GM12878 (cell line): ENCODE results near the gene LCN1. TPM values are rescaled to one million over a fixed set of nuclear protein-coding genes. Genes with fewer than 3 reads are reported as not detected.
A peak's percentile ranks its signal among the peaks of the same experiment; 100 is the strongest.

Experiments
- ATAC-seq: fragments of 200-7000 bp; cut with Tn5 transposase; 3 replicates; pipeline ENCODE4 v1.9.1; 2020; ENCODE audit warnings: mild to moderate bottlenecking, moderate library complexity
- BruUV-seq: library from RNA; stranded (reverse); fragments of 400-500 nt; replicated peaks from 2 replicates; lab custom pipeline; 2021; lab: Mats Ljungman, UMichigan
- CTCF ChIA-PET: fragments of 300-600 bp; sonication (Branson Sonifier 250); formaldehyde crosslinking; extraction: SDS; loops from one replicate; lab custom pipeline; 2021; ENCODE audit warnings: inconsistent platforms; lab: Yijun Ruan, JAX
- POLR2A ChIA-PET: fragments of 350-600 bp; formaldehyde crosslinking; extraction: SDS; loops from one replicate; lab custom pipeline; 2021; ENCODE audit warnings: inconsistent platforms; lab: Charles Lee
- RAD21 ChIA-PET: fragments of 300-600 bp; sonication (Branson Sonifier 250); formaldehyde crosslinking; loops from one replicate; lab custom pipeline; 2023; ENCODE audit warnings: antibody characterized with exemption; ENCODE audit not compliant: unreplicated experiment; lab: Charles Lee
- SMC1A ChIA-PET: fragments of 300-600 bp; sonication (Branson Sonifier 250); formaldehyde crosslinking; loops from one replicate; lab custom pipeline; 2023; ENCODE audit not compliant: unreplicated experiment, uncharacterized antibody; lab: Charles Lee
- DNase-seq: peaks from one replicate; pipeline ENCODE4 v3.0.0-alpha.2; 2011; ENCODE audit warnings: low read depth, low spot score
- FAIRE-seq: peaks from 3 replicates; lab custom pipeline; 2011; peaks lifted over from hg19 to GRCh38; lab: Jason Lieb, UNC
- H2AFZ ChIP-seq: 2 replicates; pipeline ENCODE4 v1.6.0; 2011; ENCODE audit warnings: low read depth, low read length, control low read depth; ENCODE audit not compliant: control insufficient read depth
- H3K27ac ChIP-seq: 2 replicates; pipeline ENCODE4 v1.5.1; 2011; ENCODE audit warnings: control low read depth; ENCODE audit not compliant: control insufficient read depth, insufficient read depth
- H3K27me3 ChIP-seq, 2 experiments: replicated peaks in 1 of 2; 2 replicates each; pipeline versions ENCODE4 v1.6.0 to v1.6.1; 2011; ENCODE audit warnings: low read length in 1 of 2; ENCODE audit not compliant: control insufficient read depth in 2 of 2, insufficient read depth in 2 of 2
- H3K36me3 ChIP-seq, 2 experiments: 2 replicates each; pipeline ENCODE4 v1.5.1; 2011; ENCODE audit warnings: low read length in 1 of 2; ENCODE audit not compliant: control insufficient read depth in 2 of 2, insufficient read depth in 2 of 2
- H3K4me1 ChIP-seq: 2 replicates; pipeline ENCODE4 v1.6.1; 2011; ENCODE audit warnings: mild to moderate bottlenecking, low read length, moderate library complexity, mixed read lengths; ENCODE audit not compliant: control insufficient read depth, insufficient read depth
- H3K4me2 ChIP-seq: 2 replicates; pipeline ENCODE4 v1.6.0; 2011; ENCODE audit warnings: control low read depth; ENCODE audit not compliant: control insufficient read depth, insufficient read depth
- H3K4me3 ChIP-seq: fragments of 200-600 bp; sonication (generic); 2 replicates; pipeline ENCODE4 v1.5.1; 2016
- H3K79me2 ChIP-seq: 2 replicates; pipeline ENCODE4 v1.6.0; 2011; ENCODE audit warnings: low read length; ENCODE audit not compliant: control insufficient read depth, insufficient read depth
- H3K9ac ChIP-seq: 2 replicates; pipeline ENCODE4 v1.8.0; 2011; ENCODE audit warnings: low read length, control low read depth, mixed read lengths; ENCODE audit not compliant: control insufficient read depth, insufficient read depth
- H3K9me3 ChIP-seq: replicated peaks from 3 replicates; pipeline ENCODE4 v1.5.1; 2011; ENCODE audit warnings: mild to moderate bottlenecking, low read length; ENCODE audit not compliant: control insufficient read depth, insufficient read depth
- H4K20me1 ChIP-seq: 2 replicates; pipeline ENCODE4 v1.6.0; 2011; ENCODE audit not compliant: control insufficient read depth, insufficient read depth
- ASH2L ChIP-seq: fragments of 300-600, 200-600 bp; sonication (generic); IDR thresholded peaks from 2 replicates; pipeline ENCODE4 v1.6.1; 2017; ENCODE audit warnings: low read depth, mild to moderate bottlenecking, borderline replicate concordance
- ATF3 ChIP-seq: IDR thresholded peaks from 2 replicates; pipeline ENCODE4 v1.6.1; 2011; ENCODE audit warnings: low read depth, mild to moderate bottlenecking, low read length, moderate library complexity, borderline replicate concordance; ENCODE audit errors: extremely low read depth
- CBX5 ChIP-seq: sonication (generic); IDR thresholded peaks from 2 replicates; pipeline ENCODE4 v1.6.1; 2016; ENCODE audit warnings: low read depth, moderate library complexity, mild to moderate bottlenecking, inconsistent platforms
- CHD2 ChIP-seq: IDR thresholded peaks from 2 replicates; pipeline ENCODE4 v1.6.1; 2011; ENCODE audit warnings: low read depth, low read length, improper control_type of control experiment, borderline replicate concordance
- CREB1 ChIP-seq: IDR thresholded peaks from 2 replicates; pipeline ENCODE4 v1.6.1; 2012; ENCODE audit warnings: low read depth, mild to moderate bottlenecking, inconsistent platforms
- CTCF ChIP-seq, 3 experiments: IDR thresholded peaks in 2 of 3; conservative IDR thresholded peaks in 1 of 3; 2 replicates each; pipeline ENCODE4 v1.5.1; 2011; ENCODE audit warnings: low read depth in 3 of 3, low read length in 3 of 3, mild to moderate bottlenecking in 3 of 3, control low read depth in 2 of 3, moderate library complexity in 2 of 3, inconsistent platforms in 1 of 3, mixed read lengths in 1 of 3; ENCODE audit not compliant: control insufficient read depth in 2 of 3, insufficient read depth in 1 of 3; ENCODE audit errors: extremely low read depth in 1 of 3
- EGR1 ChIP-seq, 2 experiments: IDR thresholded peaks; 1 replicate in 1 of 2; 2 replicates in 1 of 2; pipeline ENCODE4 v1.6.1; 2011 to 2012; ENCODE audit warnings: low read depth in 2 of 2, low read length in 2 of 2, borderline replicate concordance in 1 of 2, mild to moderate bottlenecking in 1 of 2, moderate library complexity in 1 of 2
- GATAD2B ChIP-seq: fragments of 450-650 bp; conservative IDR thresholded peaks from 2 replicates; pipeline ENCODE4 v1.6.1; 2017; ENCODE audit warnings: low read depth, mild to moderate bottlenecking, moderate library complexity
- HCFC1 ChIP-seq: fragments of 150-350 bp; IDR thresholded peaks from 2 replicates; pipeline ENCODE4 v1.6.1; 2014; ENCODE audit warnings: low read length
- JUND ChIP-seq: IDR thresholded peaks from 2 replicates; pipeline ENCODE4 v1.6.1; 2012; ENCODE audit warnings: low read depth, mild to moderate bottlenecking, low read length, improper control_type of control experiment, moderate library complexity
- LARP7 ChIP-seq: fragments of 450-650 bp; IDR thresholded peaks from 2 replicates; pipeline ENCODE4 v1.6.1; 2017; ENCODE audit warnings: mild to moderate bottlenecking
- MTA2 ChIP-seq: fragments of 450-650 bp; IDR thresholded peaks from 2 replicates; pipeline ENCODE4 v1.6.1; 2016; ENCODE audit warnings: low read depth, mild to moderate bottlenecking, moderate library complexity
- MYC ChIP-seq: IDR thresholded peaks from 2 replicates; pipeline ENCODE4 v1.6.1; 2011; ENCODE audit warnings: mild to moderate bottlenecking, low read length, moderate library complexity, inconsistent platforms; ENCODE audit not compliant: insufficient read depth, insufficient replicate concordance, insufficient read length, severe bottlenecking
- NR2C1 ChIP-seq: fragments of 450-650 bp; IDR thresholded peaks from 2 replicates; pipeline ENCODE4 v1.6.1; 2017; ENCODE audit warnings: antibody characterized with exemption, mild to moderate bottlenecking, moderate library complexity
- POLR2A ChIP-seq: IDR thresholded peaks from 2 replicates; pipeline ENCODE4 v1.6.1; 2011; ENCODE audit warnings: low read depth, mild to moderate bottlenecking, low read length
- SMAD5 ChIP-seq: IDR thresholded peaks from 2 replicates; pipeline ENCODE4 v1.6.1; 2016; ENCODE audit warnings: antibody characterized with exemption, low read depth
- SRF ChIP-seq, 2 experiments: IDR thresholded peaks; 2 replicates each; pipeline ENCODE4 v1.6.1; 2011; ENCODE audit warnings: low read depth in 2 of 2, low read length in 2 of 2, mild to moderate bottlenecking in 1 of 2, moderate library complexity in 1 of 2
- ZBTB4 ChIP-seq: fragments of 450-650 bp; formaldehyde crosslinking; IDR thresholded peaks from 2 replicates; pipeline ENCODE4 v1.4.0; 2022; ENCODE audit warnings: mild to moderate bottlenecking, moderate library complexity
- WGBS: methylation state at CpG from one replicate; pipeline ENCODE4 v1.1.6; 2016; ENCODE audit warnings: low lambda C conversion rate; ENCODE audit not compliant: insufficient replicate concordance, insufficient coverage; ENCODE audit errors: missing lambda C conversion rate; 5-methylcytosine and 5-hydroxymethylcytosine counted together
- in situ Hi-C: fragments of 300-500 bp; cut with MboI; formaldehyde crosslinking; loops from 9 replicates; pipeline ENCODE4 v1.14.3; 2018; ENCODE audit warnings: mixed read lengths
- intact Hi-C: fragments of 100-400 bp; cut with micrococcal nuclease; formaldehyde crosslinking; loops from one replicate; pipeline ENCODE4 v1.14.2; 2022; ENCODE audit not compliant: unreplicated experiment
- polyA plus RNA-seq, 11 experiments: library from polyadenylated mRNA; depleted of rRNA in 4 of 11; unstranded in 6 of 11; stranded (reverse) in 5 of 11; fragments of >200 nt; fragmentation: Nextera tagmentation in 4 of 11; fragmentation: Illumina TruSeq in 1 of 11; extraction: Ambion mirVana in 4 of 11; extraction: Trizol in 1 of 11; gene quantifications; 1 replicate in 1 of 11; 2 replicates in 10 of 11; pipeline versions ENCODE4 v1.2.1 to v1.2.3, GENCODE V29; 2011 to 2016; ENCODE audit warnings: inconsistent platforms in 2 of 11, missing spikeins in 2 of 11, low read depth in 1 of 11
- total RNA-seq, 4 experiments: library from RNA; depleted of rRNA in 3 of 4; stranded (reverse); fragments of >200 nt in 3 of 4; fragmentation: Illumina TruSeq in 1 of 4; extraction: Trizol in 1 of 4; gene quantifications; 2 replicates each; pipeline versions ENCODE4 v1.2.1 to v1.2.3, GENCODE V29; 2013 to 2021

Gene LCN1
- total and polyA plus RNA-seq, 10 of the 15 experiments (the other 5 are each of a cell fraction or from before 2014, with no cell fraction given) = not detected

- ATAC-seq (peak; percentile 97), FAIRE-seq (peak; percentile 69), DNase-seq (peak; percentile 39)
- Histone ChIP-seq H2AFZ (peak within 1 kb of the TSS; percentile 86), H3K36me3 (peaks cover 10 to 22% of the 10 kb centered on the region in 2 experiments; a peak in 3 of 4 replicates), H3K4me2 (peak within 1 kb of the TSS; percentile 100), H3K4me3 (peak within 1 kb of the TSS; percentile 78), H3K79me2 (peaks cover 14% of the 10 kb centered on the region), H3K4me1 (peaks cover 17% of the 10 kb centered on the region), H4K20me1 (peaks cover 4% of the 10 kb centered on the region; the same call in 1 of the 2 replicates), H3K9ac (peak within 1 kb of the TSS; percentile 77), H3K9me3 (no peaks in the 10 kb centered on the region), H3K27ac (peak within 1 kb of the TSS; percentile 63), H3K27me3 (no peaks in the 10 kb centered on the region)
- SMC1A ChIA-PET = no interaction called here
- BruUV-seq = no TSS peak
- in situ Hi-C loops (no loop called here), intact Hi-C loops (no loop called here)
- RAD21 ChIA-PET = no interaction called here
- POLR2A ChIA-PET = no interaction called here
- CTCF ChIA-PET = no interaction called here
- WGBS = under 1% methylated on average over 39 of the region's 92 CpGs
- TF ChIP-seq HCFC1 = peak; percentile 70
- TF ChIP-seq LARP7 = peak; percentile 58; the same call in 1 of the 2 replicates
- TF ChIP-seq EGR1 (IDR thresholded peaks at IDR 0.05; ENCODE audit: borderline replicate concordance in 1 of 2, low read depth in 2 of 2, low read length in 2 of 2) = peak in 1 of 2 experiments; percentile 97; a peak in 2 of 3 replicates
- peak; percentile 66 for TF ChIP-seq MYC
- no peak for TF ChIP-seq MTA2
- TF ChIP-seq ATF3 = no peak
- TF ChIP-seq SRF (IDR thresholded peaks at IDR 0.05; ENCODE audit: low read depth in 2 of 2, low read length in 2 of 2) = no peak
- TF ChIP-seq JUND = 0 out of 2 replicates have a peak, but pooled peaks have one; percentile 25
- TF ChIP-seq NR2C1 = peak; percentile 44; the same call in 1 of the 2 replicates
- TF ChIP-seq ZBTB4 (CRISPR knock-in tag) = no peak
- no peak for TF ChIP-seq ASH2L
- TF ChIP-seq SMAD5 = 0 out of 2 replicates have a peak, but pooled peaks have one; percentile 66
- TF ChIP-seq POLR2A = peak; percentile 96
- peak; percentile 43 for TF ChIP-seq GATAD2B
- peak; percentile 55; the same call in 1 of the 2 replicates for TF ChIP-seq CREB1
- peak; percentile 66; the same call in 1 of the 2 replicates for TF ChIP-seq CHD2
- TF ChIP-seq CTCF (IDR thresholded peaks at IDR 0.05 in 2 of 3, conservative IDR thresholded peaks at IDR 0.05 in 1 of 3; ENCODE audit: control insufficient read depth in 2 of 3, extremely low read depth in 1 of 3, insufficient read depth in 1 of 3, low read depth in 3 of 3, low read length in 3 of 3) = peak; percentile 85 to 99 (median 96); a peak in 5 of 6 replicates
- TF ChIP-seq CBX5 = no peak
Observed at GRCh38 chr9:135500525-135501260, 20.5 kb upstream of the LCN1 start, which contains the start of gene MRPS2. TSS of gene MRPS2 (plus strand) at chr9:135500682. CDS start at chr9:135500711, 29 bp downstream.
